Psoas muscle (tissue), 8 donors: ENCODE data around the gene SIPA1L3. TPM values are rescaled to one million over a fixed set of nuclear protein-coding genes. Genes with fewer than 3 reads are reported as not detected.

Experiments used
- ATAC-seq, 4 donors: fragments of 200-7000 bp; cut with Tn5 transposase; one replicate each; pipeline ENCODE4 v1.9.1; 2020; ENCODE audit warnings: moderate library complexity in 3 of 4, mild to moderate bottlenecking in 2 of 4
- DNase-seq, 2 donors: peaks; one replicate each; pipeline ENCODE4 v3.0.0-alpha.2; 2020
- H3K27ac ChIP-seq: fragments of 200-600 bp; one replicate; pipeline ENCODE4 v1.8.0; 2022
- H3K27me3 ChIP-seq, 3 donors: fragments of 200-600 bp in 1 of 3; one replicate each; pipeline versions ENCODE4 v1.6.1 to v1.8.0; 2013 to 2022; ENCODE audit warnings: low read length in 2 of 3, mild to moderate bottlenecking in 2 of 3, moderate library complexity in 1 of 3; ENCODE audit not compliant: insufficient read depth in 3 of 3
- H3K36me3 ChIP-seq, 2 donors: fragments of 200-600 bp in 1 of 2; one replicate each; pipeline versions ENCODE4 v1.6.1 to v1.8.0; 2013 to 2022; ENCODE audit warnings: low read depth in 1 of 2, mild to moderate bottlenecking in 1 of 2, moderate library complexity in 1 of 2; ENCODE audit not compliant: insufficient read depth in 1 of 2
- H3K4me1 ChIP-seq: fragments of 200-600 bp; one replicate; pipeline ENCODE4 v1.8.0; 2022
- H3K4me3 ChIP-seq: fragments of 200-600 bp; one replicate; pipeline ENCODE4 v1.8.0; 2022; ENCODE audit warnings: mild to moderate bottlenecking
- H3K9me3 ChIP-seq: fragments of 200-600 bp; one replicate; pipeline ENCODE4 v1.8.0; 2022
- CTCF ChIP-seq: fragments of 200-600 bp; IDR thresholded peaks from one replicate; pipeline ENCODE4 v1.8.0; 2022; ENCODE audit warnings: antibody characterized with exemption
- WGBS, 3 donors: extraction: QIAGEN DNeasy Blood & Tissue Kit; methylation state at CpG; one replicate each; pipeline versions ENCODE4 v1.1.6 to v1.1.7; 2013; 5-methylcytosine and 5-hydroxymethylcytosine counted together
- intact Hi-C, 2 donors: fragments of 100-400 bp; cut with DNase I; formaldehyde crosslinking; loops; one replicate each; pipeline versions ENCODE4 v1.11.0 to v1.14.2; 2022
- polyA plus RNA-seq, 3 donors: library from polyadenylated mRNA; stranded (reverse); fragments of 200-250 nt; gene quantifications; one replicate each; pipeline ENCODE4 v1.2.3, GENCODE V29; 2013
- total RNA-seq, 4 donors: library from RNA; stranded (reverse); fragmentation: NEBNext Ultra II Directional in 2 of 4; extraction: Animal tissue kit (Norgen Biotek cat#: 25700) in 2 of 4; gene quantifications; one replicate each; pipeline versions ENCODE4 v1.2.1 to v1.2.4, GENCODE V29; 2021 to 2023
- donor health status: healthy with polysubstance abuse.
- donor health status: DM: no; HTN: no; CAD: no; lungs with moderate emphysema.
- donor health status: Bipolar disorder and iron deficiency.
- donor health status: healthy.
- donor health status: DM: yes; HTN: yes; CAD: no.
- donor health status: DM: no; HTN: no; CAD: no.
- donor health status: DM: no; HTN: no; CAD: no.
- donor health status: DM: yes; HTN: yes; CAD: no.

The SIPA1L3 gene
- total and polyA plus RNA-seq, 7 donors, result 2.9 to 28.2 (median 8.3) TPM

DNA sequence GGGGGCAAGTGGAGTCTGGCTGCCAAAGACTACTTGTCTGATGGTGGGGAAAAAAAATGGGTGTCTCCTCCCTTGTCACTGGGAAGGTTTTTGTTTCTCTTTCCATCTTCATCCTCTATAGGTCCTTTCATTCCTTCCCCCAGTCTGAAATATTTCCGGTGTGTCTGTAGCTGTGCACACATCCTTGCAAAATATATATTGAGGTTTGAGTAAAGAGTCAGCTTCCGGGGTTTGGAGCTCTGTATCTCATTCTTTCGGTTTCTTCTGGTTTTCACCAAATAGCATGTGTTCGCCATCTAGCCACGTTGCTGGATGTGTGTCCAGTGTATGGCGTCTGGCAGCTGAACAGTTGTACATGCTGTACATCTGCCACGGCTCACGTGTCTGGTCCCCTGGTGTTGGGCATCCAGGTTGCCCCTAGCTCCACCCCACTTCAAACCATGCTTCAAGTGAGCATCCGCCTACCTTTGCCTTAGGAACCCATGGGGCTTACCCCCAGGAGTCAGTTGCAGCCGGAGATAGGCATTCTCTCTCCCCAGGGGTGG is 142.2 kb downstream of the SIPA1L3 start:
- 79 to 83% (median 81%) methylated on average over 10 of the region's 10 CpGs for WGBS, 3 donors
- H3K9me3 ChIP-seq, result no peaks in the 10 kb centered on the region
- no peaks in the 10 kb centered on the region for H3K4me1 ChIP-seq
- H3K36me3 ChIP-seq, result no peaks in the 10 kb centered on the region
- no peak for TF ChIP-seq CTCF
- no peak overlapping the region for H3K27ac ChIP-seq
- H3K4me3 ChIP-seq, result no peak overlapping the region
- no peak for ATAC-seq
- intact Hi-C loops, result no loop called here
- no peak for DNase-seq
- no peaks in the 10 kb centered on the region for H3K27me3 ChIP-seq

DNA sequence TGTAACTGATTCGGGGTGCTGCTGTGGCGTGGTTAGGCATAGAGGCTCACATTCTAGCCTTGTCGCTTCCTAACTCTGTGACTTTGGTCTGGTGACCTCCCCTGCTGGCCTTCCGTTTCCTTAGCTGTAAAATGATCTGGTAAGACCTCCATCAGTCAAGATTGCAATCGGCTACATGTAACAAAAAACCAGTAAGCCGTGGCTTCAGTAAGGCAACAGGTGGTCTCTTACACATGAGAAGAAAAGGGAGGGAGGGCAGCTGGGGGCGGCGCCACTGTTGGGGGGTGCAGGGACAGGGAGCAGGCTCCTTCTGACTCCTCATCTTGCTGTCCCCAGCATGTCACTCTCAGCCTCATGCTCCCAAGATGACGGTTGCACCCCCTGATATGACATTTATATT is 148.0 kb downstream of the SIPA1L3 start:
- Histone ChIP-seq H3K27me3 (no peaks in the 10 kb centered on the region), H3K27ac (no peak overlapping the region), H3K4me3 (no peak overlapping the region), H3K36me3 (no peaks in the 10 kb centered on the region), H3K9me3 (no peaks in the 10 kb centered on the region), H3K4me1 (no peaks in the 10 kb centered on the region)
- intact Hi-C loops, result no loop called here
- no peak for TF ChIP-seq CTCF
- DNase-seq, result no peak
- 37 to 42% (median 37%) methylated on average over 9 of the region's 9 CpGs for WGBS, 3 donors
- ATAC-seq, result no peak

- no peak overlapping the region for H3K27ac ChIP-seq
- no peaks in the 10 kb centered on the region for H3K27me3 ChIP-seq
- intact Hi-C loops, result no loop called here
- no peaks in the 10 kb centered on the region for H3K9me3 ChIP-seq
- no peak overlapping the region for H3K4me3 ChIP-seq
- WGBS, 3 donors, result 70 to 74% (median 70%) methylated on average over 18 of the region's 18 CpGs
- no peak for TF ChIP-seq CTCF
- ATAC-seq (no peak), DNase-seq (no peak)
- no peaks in the 10 kb centered on the region for H3K4me1 ChIP-seq
- no peaks in the 10 kb centered on the region for H3K36me3 ChIP-seq
These were observed 148.9 kb downstream of the SIPA1L3 start for GRCh38 chr19:38055655-38056521.

DNA sequence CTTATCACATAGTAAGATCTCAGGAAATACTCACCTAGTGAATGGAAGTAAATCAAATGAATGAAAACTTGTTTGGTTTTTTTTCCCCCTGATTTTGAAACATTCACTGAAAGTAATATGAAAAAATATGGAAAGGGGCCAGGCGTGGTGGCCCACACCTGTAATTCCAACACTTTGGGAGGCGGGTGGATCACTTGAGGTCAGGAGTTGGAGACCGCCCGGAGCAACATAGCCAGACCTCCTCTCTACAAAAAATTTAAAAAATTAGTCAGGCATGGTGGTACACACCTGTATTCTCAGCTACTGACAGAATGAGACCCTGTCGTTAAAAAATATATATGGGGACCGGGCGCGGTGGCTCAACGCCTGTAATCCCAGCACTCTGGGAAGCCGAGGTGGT is 149.6 kb downstream of the SIPA1L3 start:
- H3K4me1 ChIP-seq, result no peaks in the 10 kb centered on the region
- ATAC-seq (no peak), DNase-seq (no peak)
- no peak overlapping the region for H3K27ac ChIP-seq
- H3K9me3 ChIP-seq, result no peaks in the 10 kb centered on the region
- TF ChIP-seq CTCF, result no peak
- 89 to 98% (median 92%) methylated on average over 10 of the region's 10 CpGs for WGBS, 3 donors
- H3K36me3 ChIP-seq, result no peaks in the 10 kb centered on the region
- H3K4me3 ChIP-seq, result no peak overlapping the region
- intact Hi-C loops, result no loop called here
- no peaks in the 10 kb centered on the region for H3K27me3 ChIP-seq
